NCI-H524 treated with DMSO at 0.1 percent for 48 hours (cell line): ENCODE results near the gene ASCC1.
"Not testable (repeated sequence)": the region's sequence is repeated elsewhere in the genome, so short reads cannot be mapped to it uniquely, and the experiment has no call there.

Source experiments
- DNase-seq: peaks from one replicate; lab custom pipeline; 2025; lab: John Stamatoyannopoulos, UW

Gene ASCC1

DNA sequence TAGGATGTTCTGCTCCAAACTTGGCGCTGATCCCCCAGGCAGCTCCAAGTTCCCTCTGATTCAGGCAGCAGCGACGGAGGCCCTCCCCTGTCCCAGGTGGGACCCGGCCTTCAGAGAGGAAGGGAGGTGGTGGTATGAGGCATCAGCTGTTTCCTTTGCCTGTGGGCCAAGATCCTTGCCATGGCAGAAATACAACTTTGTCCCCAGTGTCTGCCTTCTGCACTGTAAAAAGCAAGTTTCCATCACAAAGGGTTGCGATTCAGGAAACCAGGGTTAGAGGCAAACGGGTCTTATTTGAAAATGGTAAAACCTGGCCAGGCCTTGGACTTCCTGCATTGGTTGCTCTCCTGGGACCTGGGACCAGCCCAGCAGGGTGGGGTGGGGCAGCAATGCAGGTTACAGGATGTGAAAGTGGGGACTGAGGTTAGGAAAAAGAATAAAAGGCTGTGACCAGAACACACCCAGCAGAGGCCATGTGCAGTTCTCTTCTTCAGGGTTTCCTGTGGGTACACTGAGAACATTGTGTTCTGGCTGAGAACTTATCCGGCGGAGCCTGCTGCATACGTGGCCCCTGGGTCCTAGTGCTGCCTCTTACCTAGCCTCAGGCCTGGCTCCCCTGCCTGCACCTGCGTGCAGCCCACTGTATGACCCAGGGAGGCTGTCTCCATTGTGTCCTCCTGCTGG lies 32.5 kb upstream of the ASCC1 start:
- DNase-seq, result no peak

- no peak for DNase-seq
These were observed 30.0 kb upstream of the ASCC1 start for GRCh38 chr10:72245949-72246525.

DNA sequence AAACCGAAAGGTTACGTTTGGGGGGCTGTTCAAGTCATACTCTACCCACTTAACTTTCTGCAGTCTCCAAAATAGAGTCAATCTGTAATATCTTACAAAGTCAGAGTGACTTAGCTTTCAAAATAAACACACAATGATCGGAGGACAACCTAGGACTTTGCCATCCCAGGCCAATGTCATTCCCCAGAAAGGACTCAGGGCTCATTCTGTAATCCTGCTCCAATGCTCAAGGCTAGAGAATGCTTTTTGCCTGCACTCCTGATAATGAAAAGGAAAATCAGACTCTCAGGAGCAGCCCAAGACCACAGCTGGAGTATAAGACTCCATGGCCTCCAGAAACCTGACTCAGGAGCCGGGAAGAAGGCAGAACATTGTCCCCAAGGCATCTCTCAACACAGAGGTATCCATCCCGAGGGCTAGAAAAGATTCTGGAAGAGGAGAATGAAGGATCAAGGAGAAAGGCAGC lies 28.5 kb upstream of the ASCC1 start:
- DNase-seq, result no peak

DNA sequence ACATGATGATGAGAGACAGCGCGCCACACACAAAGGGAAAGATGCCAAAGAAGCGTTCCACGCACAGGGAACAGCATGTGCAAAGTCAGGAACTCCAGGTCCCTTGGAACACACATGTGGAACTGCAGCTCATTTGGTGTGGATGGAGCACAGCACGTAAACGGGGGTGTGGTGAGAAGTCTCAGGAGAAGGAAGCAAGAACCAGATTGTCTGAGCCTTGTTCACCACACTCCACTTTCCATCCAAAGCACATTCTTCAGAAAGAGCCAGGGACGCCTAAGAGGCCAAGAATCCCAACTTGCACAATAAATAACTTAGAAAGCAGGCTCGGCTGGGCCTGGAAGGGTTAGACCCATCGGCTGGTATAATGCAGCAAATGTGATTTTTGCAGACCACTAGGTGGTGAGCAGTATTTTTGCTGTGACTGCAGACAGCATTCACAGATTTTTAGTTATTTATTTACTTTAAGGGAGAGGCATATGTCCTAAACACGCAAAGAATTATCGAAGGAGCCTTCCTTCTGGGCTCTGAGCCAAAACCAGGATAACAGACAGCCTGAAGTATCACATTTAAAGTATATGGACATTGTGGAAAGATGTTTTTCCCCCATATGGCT lies 27.9 kb upstream of the ASCC1 start:
- peak; percentile 29 for DNase-seq

- no peak for DNase-seq
These were observed 26.6 kb upstream of the ASCC1 start for GRCh38 chr10:72242675-72243074.

DNA sequence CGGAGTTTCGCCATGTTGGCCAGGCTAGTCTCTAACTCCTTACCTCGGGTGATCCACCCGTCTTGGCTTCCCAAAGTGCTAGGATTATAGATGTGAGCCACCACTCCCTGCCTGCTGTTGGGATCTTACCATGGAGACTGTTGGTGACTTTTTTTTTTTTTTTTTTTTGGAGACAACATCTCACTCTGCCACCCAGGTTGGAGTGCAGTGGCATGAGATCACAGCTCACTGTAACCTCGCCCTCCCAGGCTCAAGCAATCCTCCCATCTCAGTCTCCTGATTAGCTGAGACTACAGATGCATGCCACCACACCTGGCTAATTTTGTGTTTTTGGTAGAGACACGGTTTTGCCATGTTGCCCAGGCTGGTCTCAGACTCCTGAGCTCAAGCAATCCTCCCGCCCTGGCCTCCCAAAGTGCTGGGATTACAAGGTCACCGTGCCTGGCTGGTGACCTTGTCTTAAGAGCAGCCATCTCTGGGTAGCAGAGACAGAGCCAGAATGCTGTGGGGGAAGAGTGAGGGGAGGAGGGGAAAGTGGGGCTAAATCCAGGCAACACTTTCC lies 25.7 kb upstream of the ASCC1 start:
- DNase-seq, result no peak

GRCh38 chr10:72240371-72240770 lies 24.3 kb upstream of the ASCC1 start:
- DNase-seq, result no peak

- no peak for DNase-seq
These were observed 23.3 kb upstream of the ASCC1 start for GRCh38 chr10:72239409-72239808.

DNA sequence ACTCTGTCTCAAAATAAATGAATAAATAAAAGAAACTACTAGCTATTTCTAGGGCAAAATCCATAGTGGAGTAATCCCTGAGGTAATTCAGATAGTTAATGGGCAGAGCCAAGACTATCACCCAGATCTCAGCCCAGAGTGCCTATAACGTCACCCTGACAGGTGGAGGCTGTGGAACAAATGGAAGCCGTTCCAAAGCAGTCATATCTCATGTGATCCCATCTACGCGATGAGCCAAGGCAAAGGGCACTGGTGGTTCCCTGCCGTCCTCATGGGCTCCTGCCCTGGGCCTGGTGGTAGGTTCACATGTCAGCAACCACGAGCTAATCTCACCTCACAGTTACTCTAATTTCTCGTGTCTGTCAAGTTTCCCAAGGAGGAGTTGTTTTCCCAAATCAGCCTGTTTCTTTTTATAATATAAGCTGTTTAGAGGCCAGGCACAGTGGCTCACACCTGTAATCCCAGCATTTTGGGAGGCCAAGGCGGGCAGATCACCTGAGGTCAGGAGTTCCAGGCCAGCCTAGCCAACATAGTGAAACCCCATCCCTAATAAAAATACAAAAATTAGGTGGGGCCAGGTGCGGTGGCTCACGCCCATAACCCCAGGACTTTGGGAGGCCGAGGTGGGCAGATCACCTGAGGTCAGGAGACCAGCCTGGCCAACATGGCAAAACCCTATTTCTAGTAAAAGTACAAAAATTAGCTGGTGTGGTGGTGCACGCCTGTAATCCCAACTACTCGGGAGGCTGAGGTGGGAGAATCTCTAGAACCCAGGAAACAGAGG lies 22.5 kb upstream of the ASCC1 start:
- DNase-seq, result no peak

GRCh38 chr10:72235544-72236279 lies 19.6 kb upstream of the ASCC1 start:
- no peak for DNase-seq

DNA sequence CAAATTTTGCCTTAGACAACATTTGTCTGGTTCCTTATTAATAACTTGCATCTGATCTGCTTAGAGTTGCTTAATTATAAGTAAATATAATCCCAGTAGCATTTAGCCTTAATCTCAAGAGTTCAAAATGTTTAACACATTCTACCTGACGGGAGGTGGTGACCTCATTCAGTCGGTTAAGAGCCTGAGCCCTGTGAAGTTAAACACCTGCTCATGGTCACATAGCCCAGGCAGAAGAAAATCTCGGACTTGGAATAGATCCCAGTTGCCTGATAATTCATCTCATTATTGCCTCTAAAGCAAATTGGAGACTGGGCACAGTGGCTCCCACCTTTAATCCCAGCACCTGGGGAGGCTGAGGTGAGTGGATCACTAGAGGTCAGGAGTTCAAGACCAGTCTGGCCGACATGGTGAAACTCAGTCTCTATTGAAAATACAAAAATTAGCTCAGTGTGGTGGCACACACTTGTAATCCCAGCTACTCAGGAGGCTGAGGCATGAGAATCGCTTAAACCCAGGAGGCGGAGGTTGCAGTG lies 18.6 kb upstream of the ASCC1 start:
- DNase-seq, result no peak

- no peak for DNase-seq
These were observed 17.5 kb upstream of the ASCC1 start for GRCh38 chr10:72233621-72234020.

DNA sequence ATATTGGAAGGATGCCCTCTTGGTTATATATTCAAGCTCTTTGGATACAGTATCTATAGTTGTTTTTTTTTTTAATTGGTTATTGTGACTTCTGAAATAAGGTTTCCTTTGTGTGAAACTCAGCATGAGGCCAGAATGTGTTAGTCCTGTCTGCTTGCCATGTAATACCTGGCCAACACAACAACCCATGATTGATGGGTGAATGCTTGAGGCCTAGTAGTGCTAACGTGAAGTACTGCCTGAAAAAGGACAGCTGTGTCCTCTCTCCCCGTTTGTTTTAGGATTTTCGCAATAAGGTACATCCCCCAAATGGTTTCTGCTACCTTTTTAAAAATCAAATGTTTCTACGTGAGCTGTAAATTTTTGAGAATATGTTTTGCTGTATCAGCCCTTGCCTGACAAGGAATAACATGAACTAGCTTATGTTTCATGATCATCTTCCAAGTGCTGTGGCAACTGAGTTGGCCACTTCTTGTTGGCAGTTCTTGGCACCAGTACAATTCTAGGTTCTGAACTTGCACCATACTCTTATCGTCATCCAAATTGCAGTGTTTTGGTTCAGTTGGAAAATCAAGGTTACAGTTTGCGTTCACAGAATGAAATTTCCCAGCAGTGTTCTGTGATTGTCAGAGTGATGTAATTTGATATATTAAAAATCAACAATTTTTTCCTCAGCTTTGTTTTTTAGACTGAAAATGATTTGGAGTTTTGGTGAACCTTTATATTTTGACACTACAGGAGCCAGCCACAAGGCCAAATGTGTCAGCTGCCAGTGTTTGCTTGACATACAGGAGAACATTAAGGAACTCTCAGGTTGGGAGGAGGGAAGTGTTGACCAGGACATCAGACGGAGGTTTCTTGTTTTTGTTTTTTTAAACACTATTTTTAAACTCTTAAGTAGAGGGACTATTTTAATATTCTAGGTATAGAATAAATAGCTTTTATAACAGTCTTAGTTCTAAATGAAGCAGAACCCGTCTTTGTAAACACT lies 13.5 kb upstream of the ASCC1 start:
- no peak for DNase-seq

- DNase-seq, result no peak
These were observed 12.3 kb upstream of the ASCC1 start for GRCh38 chr10:72228318-72228751.

DNA sequence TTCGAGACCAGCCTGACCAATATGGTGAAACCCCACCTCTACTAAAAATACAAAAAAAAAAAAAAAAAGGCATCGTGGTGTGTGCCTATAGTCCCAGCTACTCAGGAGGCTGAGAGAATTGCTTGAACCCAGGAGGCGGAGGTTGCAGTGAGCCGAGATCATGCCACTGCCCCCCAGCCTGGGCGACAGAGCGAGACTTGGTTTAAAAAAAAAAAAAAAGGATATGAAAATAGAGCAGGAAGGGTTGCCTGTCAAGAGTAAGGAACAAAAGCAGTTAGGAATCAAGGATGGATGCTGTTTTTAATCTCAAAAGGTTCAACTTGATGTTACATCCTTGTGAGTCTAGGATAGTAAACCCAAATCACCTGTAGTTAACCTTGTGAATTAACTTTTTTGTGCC lies 11.8 kb upstream of the ASCC1 start:
- DNase-seq, result no peak

DNA sequence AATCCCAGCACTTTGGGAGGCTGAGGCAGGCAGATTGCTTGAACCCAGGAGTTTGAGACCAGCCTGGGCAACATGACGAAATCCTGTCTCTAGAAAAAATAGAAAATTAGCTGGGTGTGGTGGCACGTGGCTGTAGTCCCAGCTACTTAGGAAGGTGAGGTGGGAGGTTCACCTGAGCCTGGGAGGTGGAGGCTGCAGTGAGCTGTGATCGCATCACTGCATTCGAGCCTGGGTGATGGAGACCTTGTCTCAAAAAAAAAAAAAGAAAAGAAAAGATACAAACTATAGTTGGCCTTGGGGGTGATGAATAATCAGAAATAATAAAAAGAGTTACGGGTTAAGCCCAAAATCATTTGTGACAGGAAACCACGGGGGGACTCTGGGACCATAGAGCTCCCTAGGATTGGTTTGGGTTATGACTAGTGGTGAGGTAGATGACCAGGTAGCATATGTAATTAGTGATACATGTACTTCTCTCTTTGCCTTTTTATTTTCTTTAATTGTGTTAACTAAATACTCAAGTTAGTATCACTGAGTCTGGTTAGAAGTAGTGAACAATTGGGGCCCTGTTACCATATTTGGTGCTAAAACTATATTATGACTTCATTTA lies 10.4 kb upstream of the ASCC1 start:
- DNase-seq, result no peak

GRCh38 chr10:72224191-72224590 lies 8.1 kb upstream of the ASCC1 start:
- not testable (repeated sequence) for DNase-seq

DNA sequence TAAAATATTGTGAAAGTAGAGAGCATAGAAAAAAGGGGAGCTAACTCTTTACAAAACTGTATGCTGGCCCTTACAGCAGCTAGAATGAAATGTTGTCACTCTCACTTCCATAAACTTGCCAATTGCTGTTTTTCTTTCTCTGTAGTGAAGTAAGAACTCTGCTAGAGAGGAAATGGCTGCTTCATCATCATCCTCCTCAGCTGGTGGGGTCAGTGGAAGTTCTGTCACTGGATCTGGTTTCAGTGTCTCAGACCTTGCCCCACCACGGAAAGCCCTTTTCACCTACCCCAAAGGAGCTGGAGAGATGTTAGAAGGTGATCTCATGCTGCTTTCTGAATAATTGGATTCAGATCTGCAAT lies 7.6 kb upstream of the ASCC1 start:
- DNase-seq, result no peak

GRCh38 chr10:72221278-72221677 lies 5.2 kb upstream of the ASCC1 start:
- DNase-seq, result no peak

- no peak for DNase-seq
These were observed 4.6 kb upstream of the ASCC1 start for GRCh38 chr10:72220637-72221036.
